Measurements from ENCODE around the gene TUT4.

Gene TUT4

DNA sequence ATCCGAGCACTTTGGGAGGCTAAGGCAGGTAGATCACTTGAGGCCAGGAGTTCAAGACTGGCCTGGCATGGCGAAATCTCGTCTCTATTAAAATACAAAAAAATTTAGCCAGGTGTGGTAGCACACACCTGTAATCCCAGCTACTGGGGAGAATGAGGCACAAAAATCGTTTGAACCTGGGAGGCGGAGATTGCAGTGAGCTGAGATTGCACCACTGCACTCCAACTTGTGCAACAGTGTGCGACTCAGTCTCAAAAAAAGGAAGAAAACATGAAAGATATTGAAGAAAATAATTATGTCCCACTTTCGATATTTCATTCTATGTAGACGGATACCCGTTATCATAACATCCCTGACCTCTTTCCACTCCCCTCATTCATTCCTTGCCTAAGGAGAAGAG lies 19.2 kb downstream of the TUT4 start:
- no peak for DNase-seq (ENCODE audit: low read depth in 2 of 2)

DNA sequence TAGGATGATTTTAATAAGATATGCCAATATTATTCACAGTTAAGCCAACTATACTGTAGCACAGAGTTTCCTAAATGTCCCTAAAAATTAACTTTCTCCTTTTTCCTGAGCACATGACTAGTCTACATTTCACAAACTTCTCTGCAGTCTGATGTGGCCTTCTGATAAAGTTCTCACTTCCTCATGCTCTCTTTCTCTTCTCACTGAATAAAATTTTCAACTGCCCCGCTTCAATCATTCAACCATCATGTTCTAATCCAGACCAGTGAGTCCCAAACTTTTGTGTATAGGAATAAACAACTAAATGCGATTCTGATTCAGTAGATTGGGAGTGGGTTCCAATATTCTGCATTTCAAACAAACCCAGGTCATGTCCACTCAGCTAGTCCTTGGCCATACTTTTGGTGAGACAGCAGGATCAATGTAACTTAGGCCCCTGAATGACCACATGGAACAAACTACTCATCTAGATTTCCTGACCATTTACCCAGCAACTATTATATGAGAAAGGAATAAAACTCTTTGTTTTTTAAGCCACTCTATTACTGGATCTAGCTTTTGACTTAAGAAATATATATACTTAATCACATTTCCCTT lies 20.1 kb downstream of the TUT4 start:
- no peak for DNase-seq (ENCODE audit: low read depth in 2 of 2)

DNA sequence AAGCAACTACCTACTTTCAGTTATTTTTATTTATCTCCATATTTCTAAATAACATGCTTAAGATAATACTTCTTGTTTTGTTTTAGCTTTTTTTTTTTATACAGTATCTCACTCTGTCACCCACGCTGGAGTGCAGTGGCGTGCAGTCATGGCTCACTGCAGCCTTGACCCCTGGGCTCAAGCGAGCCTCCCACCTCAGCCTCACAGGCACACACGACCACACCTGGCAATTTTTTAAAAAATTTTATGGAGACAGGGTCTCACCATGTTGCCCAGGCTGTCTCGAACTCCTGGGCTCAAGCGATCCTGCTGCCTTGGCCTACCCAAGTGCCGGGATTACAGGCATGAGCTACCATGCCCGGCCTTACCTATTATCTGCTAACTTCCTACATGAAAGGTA lies 20.6 kb downstream of the TUT4 start:
- DNase-seq (ENCODE audit: low read depth in 2 of 2): no peak

DNA sequence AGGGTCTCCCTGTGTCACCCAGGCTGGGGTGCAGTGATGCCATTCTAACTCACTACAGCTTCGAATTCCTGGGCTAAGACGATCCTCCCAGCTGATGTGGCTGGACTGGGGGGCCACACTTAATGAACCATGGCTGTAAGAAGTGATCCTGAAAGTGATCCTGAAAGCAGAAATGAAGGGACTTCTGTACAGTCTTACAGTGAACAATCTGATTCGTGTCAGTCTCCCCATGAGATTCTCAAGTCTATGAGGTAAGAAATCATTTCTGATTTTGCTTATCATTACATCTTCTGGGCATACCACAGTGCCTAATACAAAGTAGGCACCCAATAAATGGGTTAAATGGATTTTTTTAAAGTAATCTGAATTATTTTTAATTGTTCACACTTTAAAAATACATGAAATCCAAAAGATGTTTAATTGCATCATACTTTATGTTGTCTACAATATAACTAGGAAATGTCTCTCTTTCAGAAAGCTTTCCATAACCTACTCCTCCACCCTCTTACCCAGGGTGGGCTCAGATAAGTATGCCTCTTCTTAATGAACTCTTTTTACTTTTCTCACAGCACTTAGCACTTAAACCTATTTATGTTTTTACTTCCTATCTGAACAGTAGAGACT lies 21.5 kb downstream of the TUT4 start:
- no peak for DNase-seq (ENCODE audit: low read depth in 2 of 2)

DNA sequence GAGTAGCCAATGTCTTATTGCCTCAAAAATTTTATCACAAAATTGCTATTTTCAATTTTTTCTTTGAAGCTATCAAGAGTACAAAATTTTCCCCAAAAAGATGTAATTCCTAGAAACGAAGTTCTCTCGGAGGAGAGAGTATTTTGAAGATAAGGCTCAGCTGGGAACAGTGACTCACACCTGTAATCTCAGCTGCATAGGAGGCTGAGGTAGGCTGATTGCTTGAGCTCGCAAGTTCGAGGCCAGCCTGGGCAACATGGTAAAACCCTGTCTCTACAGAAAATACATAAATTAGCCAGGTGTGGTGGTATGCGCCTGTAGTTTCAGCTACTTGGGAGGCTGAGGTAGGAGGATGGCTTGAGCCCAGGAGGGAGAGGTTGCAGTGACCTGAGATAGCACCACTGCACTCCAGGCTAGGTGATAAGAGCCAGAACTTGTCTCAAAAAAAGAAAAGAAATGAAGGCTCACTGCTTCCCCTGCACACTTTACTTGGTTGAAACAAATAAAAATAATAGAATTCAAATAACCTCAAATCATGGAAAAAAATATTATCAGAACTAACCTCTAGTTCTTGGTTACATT lies 22.2 kb downstream of the TUT4 start:
- DNase-seq (ENCODE audit: low read depth in 2 of 2): no peak

DNA sequence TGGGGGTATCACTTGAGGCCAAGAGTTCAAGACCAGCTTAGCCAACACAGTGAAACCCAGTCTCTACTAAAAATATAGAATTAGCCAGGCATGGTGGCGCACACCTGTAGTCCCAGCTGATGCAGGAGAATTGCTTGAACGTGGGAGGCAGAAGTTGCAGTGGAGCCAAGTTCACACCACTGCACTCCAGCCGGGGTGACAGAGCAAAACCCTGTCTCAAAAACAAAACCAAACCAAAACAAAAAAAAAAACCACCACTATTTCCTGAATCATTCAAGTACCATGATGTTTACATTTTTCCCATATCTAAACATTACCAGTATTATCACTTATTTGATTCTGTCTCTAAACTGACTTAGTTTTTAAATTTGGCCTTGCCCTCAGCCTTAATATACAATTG lies 29.5 kb downstream of the TUT4 start:
- DNase-seq (ENCODE audit: low read depth in 2 of 2): no peak

DNA sequence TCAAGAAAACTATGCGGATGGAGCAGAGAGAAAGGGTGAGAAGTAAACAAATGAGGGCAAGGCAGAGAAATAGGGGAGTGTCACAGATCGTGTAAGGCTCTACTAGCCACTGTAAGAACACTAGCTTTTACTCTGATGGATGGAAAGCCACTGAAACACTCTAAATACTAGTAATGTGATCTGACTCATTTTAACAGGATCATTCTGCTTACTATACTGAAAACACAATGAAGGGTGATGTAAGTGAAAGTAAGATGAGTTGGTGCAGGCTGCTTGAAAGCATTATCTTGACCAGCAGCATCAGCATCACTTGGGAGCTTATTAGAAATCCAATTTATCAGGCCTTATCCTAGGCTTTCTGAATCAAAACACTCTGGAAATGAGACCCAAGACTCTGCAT lies 32.7 kb downstream of the TUT4 start:
- DNase-seq (ENCODE audit: low read depth in 2 of 2): no peak

DNA sequence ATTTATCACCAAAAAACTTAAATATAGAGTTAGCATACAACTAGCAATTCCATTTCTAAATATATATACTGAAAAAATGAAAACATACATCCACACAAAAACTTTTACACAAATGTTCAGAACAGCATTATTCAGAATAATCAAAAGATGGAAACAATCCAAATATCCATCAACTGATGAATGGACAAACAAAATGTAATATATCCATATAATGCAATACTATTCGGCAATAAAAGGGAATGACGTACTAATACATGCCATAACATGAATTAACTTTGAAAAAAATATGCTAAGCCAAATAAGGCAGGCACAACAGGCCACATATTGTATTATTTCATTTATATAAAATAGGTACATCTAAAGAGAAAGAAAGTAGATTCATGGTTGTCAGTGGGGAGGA lies 33.9 kb downstream of the TUT4 start:
- no peak for DNase-seq (ENCODE audit: low read depth in 2 of 2)

DNA sequence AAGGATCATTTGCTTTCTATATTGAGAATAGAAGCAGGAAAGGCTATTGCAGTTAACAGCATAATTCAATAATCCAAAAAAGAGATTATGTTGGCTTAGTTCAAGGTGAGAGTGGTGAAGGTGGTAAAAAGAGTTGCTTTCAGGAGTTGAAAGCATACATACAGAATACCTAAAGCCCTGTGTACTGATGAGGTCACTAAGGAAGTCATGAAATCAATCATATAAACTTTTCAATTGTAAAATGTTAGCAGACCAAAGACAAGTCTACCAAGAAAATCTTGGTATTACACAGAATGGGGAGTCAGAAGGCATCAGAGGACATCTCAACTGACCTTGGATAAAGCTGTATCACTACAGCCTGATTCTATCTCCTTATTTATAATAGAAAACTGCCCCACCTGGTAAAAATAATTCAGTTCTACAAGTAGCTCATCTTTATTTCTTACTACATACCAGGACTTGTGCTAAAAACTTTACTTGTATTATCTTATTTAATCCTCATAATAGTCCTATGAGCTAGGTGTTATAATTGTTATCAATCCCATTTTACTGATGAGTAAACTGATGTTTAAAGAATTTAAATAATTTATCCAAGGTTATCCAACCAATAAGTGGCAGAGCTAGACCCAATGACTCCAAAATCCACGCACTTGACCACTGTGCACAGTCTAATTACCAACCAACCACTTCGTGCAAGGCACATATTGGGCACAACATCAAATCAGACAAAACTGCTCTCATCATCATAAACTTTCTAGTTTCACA lies 40.9 kb downstream of the TUT4 start:
- DNase-seq (ENCODE audit: low read depth in 2 of 2): no peak

DNA sequence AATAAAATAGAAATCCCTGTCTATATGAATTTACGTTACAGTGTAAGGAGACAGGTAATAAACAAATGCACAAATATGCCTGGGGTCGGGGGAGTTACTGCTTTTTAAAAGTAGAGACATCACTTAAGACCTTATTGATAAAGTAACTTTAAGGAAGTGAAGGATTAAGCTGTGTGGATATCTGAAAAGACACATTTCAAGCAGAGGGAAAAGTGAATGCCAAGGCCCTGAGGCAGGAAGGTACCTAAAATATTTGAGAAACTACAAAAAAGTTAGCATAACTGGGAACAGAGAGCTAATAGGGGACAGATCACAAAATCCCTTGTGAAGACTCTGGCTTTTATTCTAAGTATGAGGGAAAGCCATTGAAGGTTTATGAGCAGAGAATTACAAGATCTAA lies 41.5 kb downstream of the TUT4 start:
- DNase-seq (ENCODE audit: low read depth in 2 of 2): no peak

DNA sequence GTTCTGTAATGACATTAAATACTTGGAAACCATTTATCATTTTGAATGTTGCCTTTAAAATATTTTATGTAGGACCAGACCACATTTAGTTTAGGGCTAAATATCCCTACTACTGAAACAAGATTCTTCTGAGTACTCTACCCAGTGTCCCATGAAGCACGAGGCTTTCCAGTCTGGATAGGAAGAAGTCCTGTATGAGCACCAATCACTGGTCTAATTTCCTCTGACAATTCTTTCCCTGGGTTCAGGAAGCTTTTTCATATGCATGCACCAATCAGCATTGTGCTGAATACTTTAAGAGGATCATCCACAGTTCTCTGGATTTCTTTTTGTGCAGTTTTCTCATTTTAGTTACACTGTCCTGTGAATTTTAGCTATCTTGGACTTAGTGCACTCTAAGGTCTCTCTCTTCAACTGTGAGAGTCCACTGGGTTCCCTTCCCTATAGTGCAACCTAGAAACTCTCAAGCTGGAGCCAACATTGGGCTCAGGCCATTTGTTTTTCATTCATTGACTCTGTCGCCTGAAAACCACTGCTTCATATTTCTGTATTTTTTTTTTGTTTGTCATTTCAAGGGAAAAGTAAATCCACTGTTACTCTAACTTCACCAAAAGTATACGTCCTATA lies 45.9 kb downstream of the TUT4 start:
- DNase-seq (ENCODE audit: low read depth in 2 of 2): no peak

DNA sequence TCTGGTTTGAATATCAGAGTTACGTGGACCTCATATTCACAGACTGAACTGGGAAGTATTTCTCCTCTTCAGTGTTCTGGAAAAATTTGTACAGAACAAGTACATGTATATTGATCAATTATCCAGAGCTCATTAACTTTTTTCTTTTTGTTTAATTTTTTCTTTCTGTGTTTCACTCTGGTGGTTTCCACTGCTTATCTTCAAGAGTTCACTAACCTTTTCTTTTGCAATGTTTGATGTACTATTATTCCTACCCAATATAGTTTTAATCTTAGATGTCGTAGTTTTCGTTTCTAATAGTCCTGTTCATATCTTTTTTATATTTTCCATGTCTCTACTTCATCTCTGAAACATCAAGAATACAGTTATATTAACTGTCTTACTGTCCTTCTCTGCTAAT lies 46.5 kb downstream of the TUT4 start:
- DNase-seq (ENCODE audit: low read depth in 2 of 2): no peak

DNA sequence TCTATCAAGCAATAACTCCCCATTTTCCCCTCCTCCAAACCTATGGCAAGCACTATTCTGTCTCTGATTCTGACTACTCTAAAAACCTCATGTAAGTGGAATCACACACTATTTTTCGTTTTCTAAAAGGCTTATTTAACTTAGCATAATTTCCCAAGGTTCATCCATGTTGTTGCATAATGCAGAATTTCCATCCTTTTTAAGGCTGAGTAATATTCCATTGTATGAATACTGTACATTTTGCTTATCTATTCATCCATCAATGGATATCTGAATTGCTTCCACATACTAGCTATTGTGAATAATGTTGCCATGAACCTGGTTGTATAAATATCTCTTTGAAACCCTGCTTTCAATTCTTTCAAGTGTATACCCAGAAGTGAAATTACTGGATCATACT lies 48.2 kb downstream of the TUT4 start:
- no peak for DNase-seq (ENCODE audit: low read depth in 2 of 2)

DNA sequence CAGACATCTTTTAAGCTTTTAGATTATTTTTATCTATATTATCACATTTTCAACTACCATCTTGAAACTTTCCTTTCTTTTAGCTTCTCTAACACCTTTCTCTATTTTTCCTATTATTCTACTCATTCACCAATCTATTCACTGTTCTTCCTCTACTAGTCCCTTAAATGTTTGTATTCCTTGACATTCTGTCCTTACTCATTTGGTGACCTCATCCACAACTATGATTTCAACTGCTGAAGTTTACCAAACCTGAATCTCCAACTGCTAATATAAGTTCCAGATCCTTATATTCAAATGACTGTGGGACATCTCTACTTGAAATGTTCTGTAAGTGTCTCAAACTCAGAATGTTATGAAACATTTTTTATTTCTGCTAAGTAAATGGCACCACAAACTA lies 49.2 kb downstream of the TUT4 start:
- no peak for DNase-seq (ENCODE audit: low read depth in 2 of 2)

DNA sequence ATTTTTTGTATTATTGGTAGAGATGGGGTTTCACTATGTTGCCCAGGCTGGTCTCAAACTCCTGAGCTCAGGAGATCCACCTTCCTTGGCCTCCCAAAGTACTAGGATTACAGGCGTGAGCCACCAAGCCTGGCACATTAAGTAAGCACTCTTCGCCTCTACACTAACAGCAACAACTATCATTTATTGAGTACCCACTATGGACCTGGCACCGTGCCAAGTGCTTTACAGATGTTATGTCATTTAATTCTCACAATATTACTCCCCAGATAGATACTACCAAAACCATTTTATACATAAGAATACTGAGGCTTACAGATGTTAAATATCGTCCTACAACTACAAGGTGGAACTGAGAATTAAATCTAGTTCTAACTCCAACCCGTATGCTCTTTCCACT lies 50.1 kb downstream of the TUT4 start:
- DNase-seq (ENCODE audit: low read depth in 2 of 2): no peak

DNA sequence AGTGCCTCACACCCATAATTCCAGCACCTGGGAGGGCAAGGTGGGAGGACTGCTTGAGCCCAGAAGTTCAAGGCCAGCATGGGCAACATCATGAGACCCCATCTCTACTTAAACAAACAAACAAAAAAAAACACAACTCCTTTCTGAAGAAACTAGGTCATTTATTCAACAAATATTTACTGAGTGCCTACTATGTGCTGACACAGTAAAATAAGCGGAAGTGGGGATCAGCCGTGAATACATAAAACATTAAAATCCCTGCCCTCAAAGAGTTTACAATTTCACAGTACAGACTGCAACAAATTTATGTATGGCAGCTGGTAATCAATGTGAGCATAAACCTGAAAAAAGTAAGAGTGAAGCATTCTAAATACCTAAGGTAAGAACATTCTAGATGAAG lies 65.3 kb downstream of the TUT4 start:
- DNase-seq (ENCODE audit: low read depth in 2 of 2): no peak

DNA sequence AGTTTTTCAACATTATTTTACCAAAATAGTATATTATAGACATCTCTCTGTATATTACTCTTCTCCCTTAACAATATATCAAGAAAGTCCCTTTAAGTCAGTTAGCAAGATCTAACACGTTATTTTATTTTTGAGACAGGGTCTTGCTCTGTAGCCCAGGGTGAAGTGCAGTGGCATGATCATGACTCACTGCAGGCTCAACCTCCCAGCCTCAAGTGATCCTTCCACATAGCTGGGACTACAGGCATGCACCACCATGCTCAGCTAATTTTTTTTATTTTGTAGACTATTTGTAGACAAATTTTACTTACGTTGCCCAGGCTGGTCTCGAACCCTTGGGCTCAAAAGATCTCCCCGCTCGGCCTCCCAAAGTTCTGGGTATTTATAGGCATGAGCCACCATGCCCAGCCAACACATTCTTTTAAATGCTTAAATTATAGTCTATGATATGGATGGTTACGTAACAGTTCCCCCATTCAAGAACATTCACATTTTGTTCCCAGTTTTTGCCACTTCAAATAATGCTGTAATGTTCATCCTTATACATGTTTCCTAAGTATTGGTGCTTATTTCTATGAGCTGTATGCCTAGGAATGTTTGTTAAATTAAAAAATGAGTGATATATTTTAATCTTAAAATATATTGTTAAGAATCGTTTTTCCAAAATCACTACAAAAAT lies 70.4 kb downstream of the TUT4 start:
- DNase-seq (ENCODE audit: low read depth in 2 of 2): no peak

DNA sequence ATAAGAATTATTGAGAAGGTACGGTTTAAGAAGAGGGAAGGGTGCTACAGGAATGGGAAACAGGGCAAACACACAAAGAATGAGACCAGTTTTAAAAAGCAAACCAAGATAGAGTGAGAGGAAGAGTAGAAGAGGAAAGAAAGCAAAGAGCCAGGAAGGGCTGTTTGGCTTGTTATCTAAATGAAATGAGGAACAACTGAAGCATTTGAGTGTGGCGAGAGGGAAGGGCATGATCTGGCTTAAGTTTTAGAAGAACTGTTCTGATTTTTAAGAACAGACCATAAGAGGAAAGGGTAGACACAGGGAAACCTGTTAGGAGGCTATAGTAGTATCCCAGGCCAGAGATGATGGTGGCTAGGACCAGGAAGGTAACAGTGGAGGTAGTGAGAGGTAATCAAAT lies 73.8 kb downstream of the TUT4 start:
- no peak for DNase-seq (ENCODE audit: low read depth in 2 of 2)

DNA sequence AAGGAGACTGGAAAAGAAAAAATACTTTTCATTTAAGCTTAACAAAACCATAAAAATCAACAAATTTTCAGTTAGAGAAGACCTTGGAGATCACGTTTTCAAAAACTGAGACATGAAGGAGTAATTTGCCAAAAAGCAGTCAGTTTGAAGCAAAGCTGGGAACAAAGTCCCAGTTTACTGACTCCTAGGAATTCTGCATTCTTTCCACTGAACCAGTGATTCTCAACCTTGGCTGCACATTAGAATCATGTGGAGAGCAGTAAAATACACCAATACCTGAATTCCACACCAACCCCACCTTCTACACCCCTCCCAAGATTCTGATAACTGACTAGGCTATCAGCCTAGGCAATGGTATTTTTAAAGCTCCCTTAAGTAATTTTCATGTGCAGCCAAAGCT lies 75.0 kb downstream of the TUT4 start:
- no peak for DNase-seq (ENCODE audit: low read depth in 2 of 2)

DNA sequence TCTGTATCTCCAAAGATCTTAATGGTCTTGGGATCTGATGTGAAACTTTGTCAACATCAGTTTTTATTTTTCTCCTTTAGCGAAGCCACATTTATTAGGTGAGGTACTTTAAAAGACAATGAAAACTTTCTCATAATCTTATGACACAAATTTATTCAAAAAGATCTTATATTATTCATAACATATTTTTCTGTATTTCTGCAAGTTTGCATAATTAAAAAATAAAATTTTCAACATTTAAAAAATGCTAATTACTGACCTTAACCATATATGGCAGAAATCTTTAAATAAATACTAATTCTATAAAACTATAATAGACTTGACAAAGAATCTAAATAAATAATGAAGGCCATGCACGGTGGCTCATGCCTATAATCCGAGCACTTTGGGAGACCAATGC lies 75.9 kb downstream of the TUT4 start:
- DNase-seq (ENCODE audit: low read depth in 2 of 2): no peak

DNA sequence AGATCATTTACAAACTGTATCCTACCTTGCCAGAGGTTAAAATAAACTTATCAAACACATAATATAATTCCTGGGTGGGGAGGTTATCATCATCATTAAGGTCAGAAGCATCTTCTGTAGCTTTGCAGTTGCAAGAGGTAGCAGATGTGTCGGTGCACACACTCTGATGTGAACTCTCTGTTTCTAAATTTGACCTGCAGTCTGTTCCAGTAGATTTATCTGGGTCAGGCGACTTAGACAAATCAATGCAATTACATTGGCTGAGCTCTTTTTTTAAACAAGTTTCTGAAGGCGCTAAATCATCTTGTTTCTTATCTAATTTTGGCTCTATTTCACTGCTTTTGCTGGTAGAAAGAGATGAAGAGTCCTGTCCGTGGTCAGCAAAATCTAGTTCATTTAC lies 78.1 kb downstream of the TUT4 start:
- DNase-seq (ENCODE audit: low read depth in 2 of 2): no peak

DNA sequence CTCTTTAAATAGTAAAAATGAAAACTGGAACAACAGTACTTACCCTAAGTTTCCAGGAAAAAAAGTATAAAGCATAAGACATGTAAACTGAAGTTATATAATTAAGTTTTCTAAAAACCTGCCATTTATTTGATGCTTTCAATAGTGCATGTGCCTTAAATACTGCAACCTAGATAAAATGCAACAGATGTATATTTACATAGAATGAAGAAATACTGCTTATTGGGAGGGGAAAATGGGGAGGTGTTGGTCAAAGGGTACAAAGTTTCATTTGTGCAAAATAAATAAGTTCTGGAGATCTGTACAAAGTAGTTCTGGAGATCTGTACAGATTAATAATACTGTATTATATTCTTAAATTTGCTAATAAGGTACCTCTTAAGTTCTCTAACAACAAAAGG lies 79.9 kb downstream of the TUT4 start:
- DNase-seq (ENCODE audit: low read depth in 2 of 2): no peak
